Loucy (cell line): ENCODE data around the gene SHROOM3.

ENCODE experiments used
- H2AFZ ChIP-seq: fragments of 200-600 bp; sonication (generic); 2 replicates; pipeline ENCODE4 v1.6.0; 2016; ENCODE audit warnings: antibody characterized with exemption, mild to moderate bottlenecking, low read length, moderate library complexity
- H3F3A ChIP-seq: fragments of 200-600 bp; 2 replicates; pipeline ENCODE4 v1.6.0; 2016; ENCODE audit warnings: antibody characterized with exemption, low read depth, mild to moderate bottlenecking
- H3K27me3 ChIP-seq: fragments of 200-600 bp; sonication (generic); 2 replicates; pipeline ENCODE4 v1.6.1; 2014; ENCODE audit warnings: low read length, mild to moderate bottlenecking; ENCODE audit not compliant: insufficient read depth, poor library complexity, severe bottlenecking
- H3K36me3 ChIP-seq: fragments of 200-600 bp; sonication (generic); 2 replicates; pipeline ENCODE4 v1.6.1; 2016; ENCODE audit warnings: low read length; ENCODE audit not compliant: insufficient read depth
- H3K4me1 ChIP-seq: fragments of 200-600 bp; sonication (generic); 2 replicates; pipeline ENCODE4 v1.5.1; 2014; ENCODE audit warnings: low read length, mild to moderate bottlenecking; ENCODE audit not compliant: insufficient read depth, poor library complexity, severe bottlenecking
- H3K4me2 ChIP-seq: fragments of 200-600 bp; sonication (generic); 2 replicates; pipeline ENCODE4 v1.6.0; 2014; ENCODE audit warnings: antibody characterized with exemption, low read length, low read depth, mild to moderate bottlenecking; ENCODE audit not compliant: poor library complexity, severe bottlenecking
- H3K4me3 ChIP-seq: fragments of 200-600 bp; sonication (generic); 2 replicates; pipeline ENCODE4 v1.5.1; 2014; ENCODE audit warnings: low read length, mild to moderate bottlenecking, mixed read lengths; ENCODE audit not compliant: poor library complexity, severe bottlenecking
- H3K79me2 ChIP-seq: fragments of 200-600 bp; sonication (generic); 2 replicates; pipeline ENCODE4 v1.6.1; 2014; ENCODE audit warnings: low read length; ENCODE audit not compliant: insufficient read depth
- H3K9ac ChIP-seq: fragments of 200-600 bp; sonication (generic); 2 replicates; pipeline ENCODE4 v1.6.0; 2014; ENCODE audit warnings: mild to moderate bottlenecking, low read depth, low read length, moderate library complexity; ENCODE audit not compliant: poor library complexity, severe bottlenecking
- H3K9me2 ChIP-seq: fragments of 200-600 bp; sonication (generic); replicated peaks from 2 replicates; pipeline ENCODE4 v1.6.1; 2016; ENCODE audit warnings: low read depth, low read length, mixed read lengths
- H3K9me3 ChIP-seq: fragments of 200-600 bp; sonication (generic); 2 replicates; pipeline ENCODE4 v1.6.1; 2014; ENCODE audit warnings: mild to moderate bottlenecking, antibody characterized with exemption, low read length, low read depth; ENCODE audit not compliant: insufficient read depth
- H4K20me1 ChIP-seq: fragments of 200-600 bp; sonication (generic); 2 replicates; pipeline ENCODE4 v1.6.0; 2014; ENCODE audit warnings: antibody characterized with exemption, low read length, mild to moderate bottlenecking; ENCODE audit not compliant: insufficient read depth, poor library complexity, severe bottlenecking
- EZH2phosphoT487 ChIP-seq: fragments of 200-600 bp; IDR thresholded peaks from 2 replicates; pipeline ENCODE4 v1.6.1; 2018; ENCODE audit warnings: antibody characterized with exemption, mild to moderate bottlenecking, moderate library complexity, borderline replicate concordance
- TF ChIP-seq, protein P1 (sequence below): fragments of 200-600 bp; sonication (generic); conservative IDR thresholded peaks from 2 replicates; pipeline ENCODE4 v1.5.1; 2014; ENCODE audit warnings: mild to moderate bottlenecking, antibody characterized with exemption, low read length

The SHROOM3 gene

DNA sequence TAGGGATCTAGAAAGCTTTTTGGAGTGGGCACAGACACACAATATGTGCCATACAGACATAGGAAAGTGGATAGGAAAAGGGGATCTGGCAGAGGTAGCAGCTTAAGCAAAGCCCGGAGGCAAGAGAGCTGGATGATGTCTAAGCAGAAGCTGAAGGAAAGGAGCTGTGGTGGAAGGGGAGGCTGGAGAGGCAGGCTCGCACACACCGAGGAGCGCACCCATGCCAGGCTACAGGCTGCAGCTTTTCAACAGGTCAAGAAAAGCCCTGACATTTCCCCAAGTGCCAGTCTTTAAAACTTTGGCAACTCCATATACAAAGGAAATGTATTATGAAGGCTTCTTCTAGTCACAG, 395.6 kb downstream of the SHROOM3 start:
- Histone ChIP-seq H4K20me1 (no peaks in the 10 kb centered on the region), H3K4me2 (no peak overlapping the region), H3K36me3 (no peaks in the 10 kb centered on the region), H3K9me2 (no peaks in the 10 kb centered on the region), H3K9ac (no peak overlapping the region), H3K4me3 (no peak overlapping the region), H3K9me3 (no peaks in the 10 kb centered on the region), H3F3A (no peaks in the 10 kb centered on the region), H3K79me2 (no peaks in the 10 kb centered on the region), H2AFZ (peak overlapping the region; percentile 21; the same call in 1 of the 2 replicates), H3K27me3 (no peaks in the 10 kb centered on the region), H3K4me1 (peaks cover 6% of the 10 kb centered on the region)
- no peak for TF ChIP-seq EZH2phosphoT487
- TF ChIP-seq, protein P1, sequence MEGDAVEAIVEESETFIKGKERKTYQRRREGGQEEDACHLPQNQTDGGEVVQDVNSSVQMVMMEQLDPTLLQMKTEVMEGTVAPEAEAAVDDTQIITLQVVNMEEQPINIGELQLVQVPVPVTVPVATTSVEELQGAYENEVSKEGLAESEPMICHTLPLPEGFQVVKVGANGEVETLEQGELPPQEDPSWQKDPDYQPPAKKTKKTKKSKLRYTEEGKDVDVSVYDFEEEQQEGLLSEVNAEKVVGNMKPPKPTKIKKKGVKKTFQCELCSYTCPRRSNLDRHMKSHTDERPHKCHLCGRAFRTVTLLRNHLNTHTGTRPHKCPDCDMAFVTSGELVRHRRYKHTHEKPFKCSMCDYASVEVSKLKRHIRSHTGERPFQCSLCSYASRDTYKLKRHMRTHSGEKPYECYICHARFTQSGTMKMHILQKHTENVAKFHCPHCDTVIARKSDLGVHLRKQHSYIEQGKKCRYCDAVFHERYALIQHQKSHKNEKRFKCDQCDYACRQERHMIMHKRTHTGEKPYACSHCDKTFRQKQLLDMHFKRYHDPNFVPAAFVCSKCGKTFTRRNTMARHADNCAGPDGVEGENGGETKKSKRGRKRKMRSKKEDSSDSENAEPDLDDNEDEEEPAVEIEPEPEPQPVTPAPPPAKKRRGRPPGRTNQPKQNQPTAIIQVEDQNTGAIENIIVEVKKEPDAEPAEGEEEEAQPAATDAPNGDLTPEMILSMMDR: no peak

- no peak for TF ChIP-seq EZH2phosphoT487
- TF ChIP-seq, protein P1: no peak
- Histone ChIP-seq H3K36me3 (no peaks in the 10 kb centered on the region), H3K9me2 (no peaks in the 10 kb centered on the region), H3K4me2 (no peak overlapping the region), H3K79me2 (no peaks in the 10 kb centered on the region), H3F3A (no peaks in the 10 kb centered on the region), H3K9me3 (no peaks in the 10 kb centered on the region), H3K4me1 (peaks cover 6% of the 10 kb centered on the region), H3K9ac (no peak overlapping the region), H4K20me1 (no peaks in the 10 kb centered on the region), H3K4me3 (no peak overlapping the region), H3K27me3 (no peaks in the 10 kb centered on the region), H2AFZ (peak overlapping the region; percentile 21; the same call in 1 of the 2 replicates)
These were observed 396.1 kb downstream of the SHROOM3 start for GRCh38 chr4:76830964-76831703.

DNA sequence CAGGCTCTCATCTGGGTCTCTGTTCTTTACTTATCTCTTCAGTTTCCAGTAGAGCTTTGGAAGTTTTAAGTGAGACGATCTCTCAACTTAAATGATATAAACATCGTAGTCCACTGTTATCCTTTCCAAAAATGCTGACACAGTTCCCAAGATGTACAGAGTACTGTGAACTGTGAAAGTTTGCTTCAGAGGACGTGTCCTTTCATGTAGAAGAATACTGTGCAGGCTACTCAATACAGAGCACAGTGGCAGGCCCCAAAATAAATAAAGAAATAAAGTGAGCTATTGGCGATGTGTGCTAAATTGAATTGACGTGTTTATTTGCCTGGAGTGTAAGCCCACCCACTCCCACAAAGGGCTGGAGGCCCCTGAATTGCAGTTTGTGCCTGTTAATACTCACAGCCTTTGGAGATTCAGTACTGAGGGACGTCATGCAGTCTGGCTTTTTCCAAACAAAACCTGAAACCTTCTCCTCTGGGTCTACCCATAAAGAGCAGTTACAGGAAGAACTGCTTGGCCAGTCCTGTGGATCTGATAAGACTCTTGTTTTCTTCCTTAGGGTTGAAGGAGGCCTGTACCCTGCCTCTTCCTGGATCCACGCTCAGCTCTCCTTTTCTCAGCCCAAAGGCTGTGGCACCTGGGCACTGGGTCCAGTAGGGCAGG, 396.8 kb downstream of the SHROOM3 start:
- peak overlapping the region; percentile 54 for H2AFZ ChIP-seq
- no peaks in the 10 kb centered on the region for H3K9me3 ChIP-seq
- no peak overlapping the region for H3K4me3 ChIP-seq
- H3K4me1 ChIP-seq: peaks cover 6% of the 10 kb centered on the region
- H3K9ac ChIP-seq: no peak overlapping the region
- no peak overlapping the region for H3K4me2 ChIP-seq
- no peaks in the 10 kb centered on the region for H3F3A ChIP-seq
- TF ChIP-seq, protein P1: no peak
- TF ChIP-seq EZH2phosphoT487: no peak
- H3K36me3 ChIP-seq: no peaks in the 10 kb centered on the region
- H3K79me2 ChIP-seq: no peaks in the 10 kb centered on the region
- H3K9me2 ChIP-seq: no peaks in the 10 kb centered on the region
- no peaks in the 10 kb centered on the region for H3K27me3 ChIP-seq
- no peaks in the 10 kb centered on the region for H4K20me1 ChIP-seq
